ENCODE measurements around the gene KRT2. TPM values are rescaled to one million over a fixed set of nuclear protein-coding genes. Genes with fewer than 3 reads are reported as not detected.

The KRT2 gene
- total RNA-seq, 1 donor from 2014 or later = not detected

- Mint-ChIP-seq H3K9me3 (no peaks in the 10 kb centered on the region), H3K4me3 (no peak overlapping the region), H3K27me3 (peaks cover 47% of the 10 kb centered on the region), H3K27ac (no peak overlapping the region), H3K36me3 (no peaks in the 10 kb centered on the region), H3K4me1 (ENCODE audit: unreplicated experiment) (no peaks in the 10 kb centered on the region)
- TF ChIP-seq, protein P1, sequence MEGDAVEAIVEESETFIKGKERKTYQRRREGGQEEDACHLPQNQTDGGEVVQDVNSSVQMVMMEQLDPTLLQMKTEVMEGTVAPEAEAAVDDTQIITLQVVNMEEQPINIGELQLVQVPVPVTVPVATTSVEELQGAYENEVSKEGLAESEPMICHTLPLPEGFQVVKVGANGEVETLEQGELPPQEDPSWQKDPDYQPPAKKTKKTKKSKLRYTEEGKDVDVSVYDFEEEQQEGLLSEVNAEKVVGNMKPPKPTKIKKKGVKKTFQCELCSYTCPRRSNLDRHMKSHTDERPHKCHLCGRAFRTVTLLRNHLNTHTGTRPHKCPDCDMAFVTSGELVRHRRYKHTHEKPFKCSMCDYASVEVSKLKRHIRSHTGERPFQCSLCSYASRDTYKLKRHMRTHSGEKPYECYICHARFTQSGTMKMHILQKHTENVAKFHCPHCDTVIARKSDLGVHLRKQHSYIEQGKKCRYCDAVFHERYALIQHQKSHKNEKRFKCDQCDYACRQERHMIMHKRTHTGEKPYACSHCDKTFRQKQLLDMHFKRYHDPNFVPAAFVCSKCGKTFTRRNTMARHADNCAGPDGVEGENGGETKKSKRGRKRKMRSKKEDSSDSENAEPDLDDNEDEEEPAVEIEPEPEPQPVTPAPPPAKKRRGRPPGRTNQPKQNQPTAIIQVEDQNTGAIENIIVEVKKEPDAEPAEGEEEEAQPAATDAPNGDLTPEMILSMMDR (conservative IDR thresholded peaks at IDR 0.05) = no peak
- no peak for DNase-seq (ENCODE audit: extremely low spot score, unreplicated experiment)
Observed at GRCh38 chr12:52607314-52607713, 44.7 kb downstream of the KRT2 start.

DNA sequence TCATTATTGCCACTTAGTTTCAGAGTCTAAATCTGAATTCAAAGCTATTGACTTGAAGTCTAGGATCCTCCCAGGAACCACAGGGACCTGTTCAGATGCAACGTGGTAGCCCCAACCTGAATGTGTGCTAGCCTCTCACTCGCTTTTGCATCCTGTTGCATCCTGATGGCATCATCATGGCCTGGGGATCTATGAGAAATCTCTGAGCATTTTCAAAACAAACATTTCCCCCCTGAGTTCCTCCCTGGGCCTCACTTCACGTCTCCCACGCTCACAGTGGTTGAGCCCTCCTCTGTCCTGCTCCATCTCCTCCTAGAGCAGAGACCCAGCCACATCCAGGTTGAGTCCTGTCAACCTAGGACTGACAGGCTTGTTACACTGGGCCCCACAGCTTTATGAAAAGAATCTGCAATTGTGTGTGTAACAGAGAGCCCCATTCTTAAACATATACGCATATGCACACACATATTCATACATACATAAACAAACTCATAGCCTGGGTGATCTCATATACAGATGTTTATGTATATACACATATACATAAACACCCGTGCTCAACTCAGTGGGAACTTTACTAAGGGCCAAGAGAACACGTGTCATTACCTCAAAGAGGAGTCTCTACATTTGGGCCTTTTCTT is 45.3 kb downstream of the KRT2 start:
- no peak for DNase-seq (ENCODE audit: extremely low spot score, unreplicated experiment)
- H3K27ac Mint-ChIP-seq = no peak overlapping the region
- TF ChIP-seq, protein P1 (conservative IDR thresholded peaks at IDR 0.05) = no peak
- H3K4me1 Mint-ChIP-seq (ENCODE audit: unreplicated experiment) = no peaks in the 10 kb centered on the region
- H3K27me3 Mint-ChIP-seq = peaks cover 45% of the 10 kb centered on the region
- H3K9me3 Mint-ChIP-seq = no peaks in the 10 kb centered on the region
- no peaks in the 10 kb centered on the region for H3K36me3 Mint-ChIP-seq
- H3K4me3 Mint-ChIP-seq = no peak overlapping the region

DNA sequence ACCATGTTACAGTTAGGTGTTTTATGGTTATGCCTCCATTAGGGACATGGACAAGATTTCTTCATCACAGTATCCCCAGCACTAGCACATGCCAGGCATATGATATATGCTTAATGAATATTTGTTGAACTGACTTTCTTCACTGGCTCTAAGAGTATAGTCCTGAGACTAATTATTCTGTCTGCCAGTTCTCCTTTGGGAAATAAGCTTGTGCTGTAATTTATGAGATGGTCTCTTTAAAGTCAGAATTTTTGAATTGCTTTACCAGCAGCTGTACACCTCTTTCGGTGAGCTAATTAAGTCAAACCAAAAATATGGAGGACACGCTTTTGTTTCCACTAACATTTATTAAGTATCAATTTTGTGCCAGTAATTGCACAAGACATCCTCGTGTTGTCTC is 45.9 kb downstream of the KRT2 start:
- H3K27ac Mint-ChIP-seq = no peak overlapping the region
- TF ChIP-seq, protein P1 (conservative IDR thresholded peaks at IDR 0.05) = no peak
- no peaks in the 10 kb centered on the region for H3K36me3 Mint-ChIP-seq
- H3K4me3 Mint-ChIP-seq = no peak overlapping the region
- no peaks in the 10 kb centered on the region for H3K9me3 Mint-ChIP-seq
- DNase-seq (ENCODE audit: extremely low spot score, unreplicated experiment) = no peak
- no peaks in the 10 kb centered on the region for H3K4me1 Mint-ChIP-seq (ENCODE audit: unreplicated experiment)
- H3K27me3 Mint-ChIP-seq = peaks cover 41% of the 10 kb centered on the region

GRCh38 chr12:52605542-52605941 is 46.5 kb downstream of the KRT2 start:
- Mint-ChIP-seq H3K36me3 (no peaks in the 10 kb centered on the region), H3K4me1 (ENCODE audit: unreplicated experiment) (no peaks in the 10 kb centered on the region), H3K27me3 (peaks cover 37% of the 10 kb centered on the region), H3K27ac (no peak overlapping the region), H3K9me3 (no peaks in the 10 kb centered on the region), H3K4me3 (no peak overlapping the region)
- DNase-seq (ENCODE audit: extremely low spot score, unreplicated experiment) = no peak
- TF ChIP-seq, protein P1 (conservative IDR thresholded peaks at IDR 0.05) = no peak

GRCh38 chr12:52604859-52605258 is 47.2 kb downstream of the KRT2 start:
- Mint-ChIP-seq H3K27ac (no peak overlapping the region), H3K36me3 (no peaks in the 10 kb centered on the region), H3K9me3 (no peaks in the 10 kb centered on the region), H3K27me3 (peaks cover 44% of the 10 kb centered on the region), H3K4me3 (no peak overlapping the region), H3K4me1 (ENCODE audit: unreplicated experiment) (no peaks in the 10 kb centered on the region)
- TF ChIP-seq, protein P1 (conservative IDR thresholded peaks at IDR 0.05) = no peak
- no peak for DNase-seq (ENCODE audit: extremely low spot score, unreplicated experiment)
